ENCODE measurements around the gene DMRTA1.
A peak's percentile ranks its signal among the peaks of the same experiment; 100 is the strongest.
"Not testable (repeated sequence)": the region's sequence is repeated elsewhere in the genome, so short reads cannot be mapped to it uniquely, and the experiment has no call there.

DMRTA1 gene

DNA sequence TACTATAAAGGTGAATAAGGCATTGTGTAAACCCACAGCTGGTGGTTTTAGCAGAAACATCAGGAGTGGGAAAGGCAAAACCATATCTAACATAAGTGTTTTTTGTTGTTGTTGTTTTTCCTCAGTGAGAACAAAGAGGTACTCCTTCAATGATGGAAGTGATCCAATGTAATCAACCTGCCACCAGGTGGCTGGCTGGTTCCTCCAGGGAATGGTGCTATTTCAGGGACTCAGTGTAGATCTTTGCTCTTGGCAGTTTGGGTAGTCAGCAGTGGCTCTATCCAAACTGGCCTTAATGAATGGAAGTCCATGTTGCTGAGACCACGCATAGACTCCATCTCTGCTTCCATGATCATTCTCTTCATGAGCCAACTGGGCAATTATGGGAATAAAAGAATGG, 10.8 kb downstream of the DMRTA1 start:
- no peak for DNase-seq (ENCODE audit: low read depth)

DNA sequence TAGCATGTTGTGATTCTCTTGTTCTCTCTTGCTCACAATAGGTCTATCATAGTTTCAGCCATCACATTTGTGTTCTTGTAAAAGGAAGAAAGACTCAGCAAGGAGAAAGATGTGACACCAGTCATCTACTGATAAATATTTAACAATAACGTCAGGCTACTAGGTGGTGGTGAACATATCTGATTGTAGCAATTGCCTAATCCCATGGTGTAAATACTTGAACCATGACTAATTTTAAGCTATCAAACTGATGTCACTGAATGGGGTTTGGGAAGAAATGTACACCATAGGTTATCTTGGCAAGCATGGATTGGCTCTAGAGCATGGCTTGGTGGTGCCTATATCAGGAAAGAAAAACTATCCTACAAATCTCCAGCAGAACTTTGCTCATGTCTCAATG, 16.6 kb downstream of the DMRTA1 start:
- no peak for DNase-seq (ENCODE audit: low read depth)

DNA sequence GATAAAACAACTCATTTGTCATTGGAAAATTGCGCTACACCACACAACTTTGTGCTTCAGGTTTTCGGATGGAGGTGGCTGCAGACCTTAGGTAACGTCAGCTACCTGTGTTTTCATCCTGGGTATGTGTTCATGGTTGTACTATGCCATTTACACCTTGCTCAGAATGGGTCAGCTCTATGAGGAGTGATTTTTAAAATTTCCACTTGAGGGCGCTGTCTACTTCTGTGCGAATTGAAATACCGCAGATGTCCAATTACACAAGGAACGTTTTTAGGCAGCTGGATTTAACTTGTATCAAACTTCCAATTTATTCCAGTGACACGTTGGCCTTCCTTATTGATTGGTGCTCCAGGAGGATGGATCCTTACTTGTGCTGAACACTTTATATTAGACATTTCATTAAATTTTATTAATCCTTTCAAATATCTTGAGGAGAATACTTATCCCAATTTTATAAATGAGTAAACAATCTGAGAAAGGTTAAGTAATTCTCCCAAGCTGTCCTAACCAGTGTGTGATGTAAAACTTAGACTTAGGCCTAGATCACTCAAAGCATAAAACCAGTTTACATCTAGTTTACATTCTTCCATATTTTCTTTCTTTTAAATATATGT, 23.4 kb downstream of the DMRTA1 start:
- DNase-seq (ENCODE audit: low read depth), result peak; percentile 9

DNA sequence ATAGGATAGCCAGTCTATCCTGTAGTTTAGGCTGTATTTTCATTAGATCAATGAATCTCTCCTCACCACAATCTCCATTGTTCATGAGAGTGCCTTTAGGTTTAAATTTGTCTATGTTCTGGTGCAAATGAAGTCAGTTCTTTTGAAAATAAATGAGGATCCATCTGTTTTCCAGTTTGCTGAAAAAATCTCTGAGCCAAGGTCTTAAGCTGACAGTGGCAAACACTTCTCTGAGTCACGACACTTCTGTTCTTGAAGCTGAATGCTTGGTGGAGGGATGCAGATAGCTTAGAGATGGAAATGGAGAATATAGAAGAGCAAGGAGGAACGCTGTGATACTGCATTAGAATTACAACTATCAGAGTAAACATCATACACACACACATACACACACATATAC, 34.9 kb downstream of the DMRTA1 start:
- no peak for DNase-seq (ENCODE audit: low read depth)

DNA sequence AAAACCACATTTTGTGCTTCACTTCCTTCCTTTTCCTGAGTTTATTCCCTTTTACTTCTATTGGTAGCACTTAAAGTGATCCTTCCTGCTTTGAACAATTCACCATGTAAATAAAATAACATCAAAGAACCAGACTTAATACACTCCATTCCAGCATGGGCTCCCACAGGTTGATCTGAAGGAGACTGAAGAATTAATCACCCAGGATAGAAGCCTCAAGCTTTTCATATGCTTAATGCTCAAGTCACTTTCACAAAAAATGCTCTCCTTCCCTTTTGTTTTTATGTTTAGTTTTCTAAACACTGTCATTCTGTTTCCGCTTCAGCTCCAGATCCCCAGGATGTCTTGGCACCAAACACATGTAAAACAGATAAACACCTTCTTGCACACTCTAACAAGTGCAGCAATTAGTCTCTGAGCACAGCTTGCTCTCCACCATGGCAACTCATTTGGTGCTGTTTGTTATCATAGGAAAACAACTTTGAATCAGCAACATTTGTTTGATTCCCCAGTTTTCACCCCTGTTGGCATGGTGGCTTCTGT, 37.0 kb downstream of the DMRTA1 start:
- DNase-seq (ENCODE audit: low read depth), result no peak

DNA sequence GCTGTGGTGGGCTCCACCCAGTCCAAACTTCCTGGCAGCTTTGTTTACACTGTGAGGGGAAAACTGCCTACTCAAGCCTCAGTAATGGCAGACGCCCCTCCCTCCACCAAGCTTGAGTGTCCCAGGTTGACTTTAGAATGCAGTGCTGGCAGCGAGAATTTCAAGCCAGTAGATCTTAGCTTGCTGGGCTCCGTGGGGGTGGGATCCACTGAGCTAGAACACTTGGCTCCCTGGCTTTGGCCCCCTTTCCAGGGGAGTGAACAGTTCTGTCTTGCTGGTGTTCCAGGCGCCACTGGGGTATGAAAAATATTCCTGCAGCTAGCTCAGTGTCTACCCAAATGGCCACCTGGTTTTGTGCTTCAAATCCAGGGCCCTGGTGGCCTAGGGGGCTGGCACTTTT, 49.6 kb downstream of the DMRTA1 start:
- not testable (repeated sequence) for DNase-seq (ENCODE audit: low read depth)
